SK-N-SH treated with all-trans-retinoic acid at 6 μM for 48 hours (cell line): ENCODE data around the gene TOX2.

ENCODE experiments used
- ATAC-seq: fragments of 200-7000 bp; cut with Tn5 transposase; 3 replicates; pipeline ENCODE4 v1.9.1; 2020; ENCODE audit warnings: mild to moderate bottlenecking, moderate library complexity
- ARNTL ChIP-seq: fragments of 450-650 bp; formaldehyde crosslinking; IDR thresholded peaks from 2 replicates; pipeline ENCODE4 v1.5.0; 2020; ENCODE audit warnings: low read depth, mild to moderate bottlenecking, moderate library complexity, borderline replicate concordance
- BACH2 ChIP-seq: fragments of 250-450 bp; sonication (Bioruptor Pico); IDR thresholded peaks from 2 replicates; pipeline ENCODE4 v1.9.0; 2021; ENCODE audit warnings: mild to moderate bottlenecking, borderline replicate concordance
- CREB5 ChIP-seq: fragments of 250-450 bp; sonication (Bioruptor Pico); IDR thresholded peaks from 2 replicates; pipeline ENCODE4 v1.5.1; 2020; ENCODE audit warnings: low read depth, mild to moderate bottlenecking, moderate library complexity
- CSDC2 ChIP-seq: fragments of 250-450 bp; sonication (Bioruptor Pico); IDR thresholded peaks from 2 replicates; pipeline ENCODE4 v1.5.0; 2020; ENCODE audit warnings: mild to moderate bottlenecking, moderate library complexity
- CSRNP3 ChIP-seq: fragments of 250-450 bp; sonication (Bioruptor Pico); IDR thresholded peaks from 2 replicates; pipeline ENCODE4 v1.5.1; 2021; ENCODE audit warnings: mild to moderate bottlenecking, moderate library complexity
- ESRRG ChIP-seq: fragments of 250-450 bp; sonication (Bioruptor Pico); IDR thresholded peaks from 2 replicates; pipeline ENCODE4 v1.6.1; 2021; ENCODE audit warnings: mild to moderate bottlenecking
- GLIS3 ChIP-seq: fragments of 250-450 bp; sonication (Bioruptor Pico); IDR thresholded peaks from 2 replicates; pipeline ENCODE4 v1.5.0; 2020; ENCODE audit warnings: mild to moderate bottlenecking, moderate library complexity
- ISL1 ChIP-seq: fragments of 250-450 bp; sonication (Bioruptor Pico); IDR thresholded peaks from 2 replicates; pipeline ENCODE4 v2.1.2; 2022; ENCODE audit warnings: mild to moderate bottlenecking, moderate library complexity
- OSR1 ChIP-seq: fragments of 250-450 bp; sonication (Bioruptor Pico); IDR thresholded peaks from 2 replicates; pipeline ENCODE4 v1.8.0; 2022; ENCODE audit warnings: moderate library complexity, mild to moderate bottlenecking, inconsistent platforms
- PATZ1 ChIP-seq: fragments of 250-450 bp; sonication (Bioruptor Pico); IDR thresholded peaks from 2 replicates; pipeline ENCODE4 v1.8.0; 2020; ENCODE audit warnings: mild to moderate bottlenecking, moderate library complexity, borderline replicate concordance
- POU6F1 ChIP-seq: fragments of 250-450 bp; sonication (Bioruptor Pico); IDR thresholded peaks from 2 replicates; pipeline ENCODE4 v1.8.0; 2021; ENCODE audit warnings: low read depth, mild to moderate bottlenecking, moderate library complexity, borderline replicate concordance
- PPARA ChIP-seq: fragments of 250-450 bp; sonication (Bioruptor Pico); IDR thresholded peaks from 2 replicates; pipeline ENCODE4 v1.5.0; 2020; ENCODE audit warnings: mild to moderate bottlenecking, borderline replicate concordance
- SNAI2 ChIP-seq: fragments of 250-450 bp; sonication (Bioruptor Pico); IDR thresholded peaks from 2 replicates; pipeline ENCODE4 v1.5.0; 2020; ENCODE audit warnings: mild to moderate bottlenecking, moderate library complexity
- TCF4 ChIP-seq: fragments of 250-450 bp; sonication (Bioruptor Pico); IDR thresholded peaks from 2 replicates; pipeline ENCODE4 v1.8.0; 2021; ENCODE audit warnings: mild to moderate bottlenecking, moderate library complexity, borderline replicate concordance
- TOX ChIP-seq: fragments of 250-450 bp; sonication (Bioruptor Pico); IDR thresholded peaks from 2 replicates; pipeline ENCODE4 v1.8.0; 2021; ENCODE audit warnings: mild to moderate bottlenecking, moderate library complexity, borderline replicate concordance
- TSHZ2 ChIP-seq: fragments of 250-450 bp; sonication (Bioruptor Pico); IDR thresholded peaks from 2 replicates; pipeline ENCODE4 v1.5.0; 2020; ENCODE audit warnings: mild to moderate bottlenecking, moderate library complexity
- ZC3H10 ChIP-seq: fragments of 250-450 bp; sonication (Bioruptor Pico); IDR thresholded peaks from 2 replicates; pipeline ENCODE4 v1.5.1; 2021; ENCODE audit warnings: mild to moderate bottlenecking, moderate library complexity
- ZFP3 ChIP-seq: fragments of 250-450 bp; sonication (Bioruptor Pico); IDR thresholded peaks from 2 replicates; pipeline ENCODE4 v1.5.0; 2020; ENCODE audit warnings: mild to moderate bottlenecking, moderate library complexity
- ZFP30 ChIP-seq: fragments of 450-650 bp; formaldehyde crosslinking; IDR thresholded peaks from 2 replicates; pipeline ENCODE4 v1.5.0; 2022; ENCODE audit warnings: mild to moderate bottlenecking, moderate library complexity
- ZNF70 ChIP-seq: fragments of 450-650 bp; formaldehyde crosslinking; IDR thresholded peaks from 2 replicates; pipeline ENCODE4 v1.5.0; 2020; ENCODE audit warnings: mild to moderate bottlenecking, moderate library complexity
- ZNF8 ChIP-seq: fragments of 450-650 bp; formaldehyde crosslinking; IDR thresholded peaks from 2 replicates; pipeline ENCODE4 v1.5.0; 2020; ENCODE audit warnings: mild to moderate bottlenecking, moderate library complexity

The TOX2 gene

GRCh38 chr20:44109951-44110361 is 195.3 kb downstream of the TOX2 start:
- TF ChIP-seq ZC3H10 (CRISPR knock-in tag): no peak
- TF ChIP-seq BACH2 (CRISPR knock-in tag): no peak
- TF ChIP-seq ISL1 (CRISPR knock-in tag): no peak
- no peak for TF ChIP-seq ZFP3 (CRISPR knock-in tag)
- no peak for TF ChIP-seq ARNTL (CRISPR knock-in tag)
- no peak for TF ChIP-seq ZNF70
- TF ChIP-seq ESRRG: no peak
- no peak for TF ChIP-seq CSRNP3 (CRISPR knock-in tag)
- no peak for TF ChIP-seq PPARA
- no peak for TF ChIP-seq SNAI2 (CRISPR knock-in tag)
- no peak for TF ChIP-seq POU6F1 (CRISPR knock-in tag)
- TF ChIP-seq PATZ1: no peak
- no peak for TF ChIP-seq GLIS3 (CRISPR knock-in tag)
- TF ChIP-seq CREB5: no peak
- TF ChIP-seq ZFP30 (CRISPR knock-in tag): no peak
- ATAC-seq: no peak

- TF ChIP-seq OSR1 (CRISPR knock-in tag) (no peak), BACH2 (CRISPR knock-in tag) (no peak), ZC3H10 (CRISPR knock-in tag) (no peak), CREB5 (no peak), ZNF8 (CRISPR knock-in tag) (no peak), CSDC2 (CRISPR knock-in tag) (no peak), ZFP30 (CRISPR knock-in tag) (no peak)
- no peak for ATAC-seq
Observed at GRCh38 chr20:44110816-44111568, 196.3 kb downstream of the TOX2 start.

- peak; percentile 56 for ATAC-seq
- TF ChIP-seq BACH2 (CRISPR knock-in tag) (no peak), TSHZ2 (no peak), ARNTL (CRISPR knock-in tag) (no peak), ESRRG (no peak), SNAI2 (CRISPR knock-in tag) (no peak), TCF4 (CRISPR knock-in tag) (no peak), ZNF8 (CRISPR knock-in tag) (no peak), CSRNP3 (CRISPR knock-in tag) (no peak), TOX (CRISPR knock-in tag) (no peak), ZC3H10 (CRISPR knock-in tag) (no peak), CREB5 (no peak), OSR1 (CRISPR knock-in tag) (no peak)
Observed at GRCh38 chr20:44111712-44112335, 197.2 kb downstream of the TOX2 start.
